H7 (cell line): ENCODE measurements around the gene B3GALT5. TPM values are rescaled to one million over a fixed set of nuclear protein-coding genes. Genes with fewer than 3 reads are reported as not detected.
"Not testable (repeated sequence)": the region's sequence is repeated elsewhere in the genome, so short reads cannot be mapped to it uniquely, and the experiment has no call there.

Experiments
- DNase-seq: peaks from one replicate; pipeline ENCODE4 v3.0.0; 2012
- H3K27me3 ChIP-seq: 2 replicates; pipeline ENCODE4 v1.6.0; 2011; ENCODE audit warnings: mild to moderate bottlenecking, low read length; ENCODE audit not compliant: control insufficient read depth, insufficient read depth
- H3K36me3 ChIP-seq: replicated peaks from 2 replicates; pipeline ENCODE4 v1.5.1; 2011; ENCODE audit warnings: low read length; ENCODE audit not compliant: control insufficient read depth, insufficient read depth
- H3K4me3 ChIP-seq: 2 replicates; pipeline ENCODE4 v1.5.1; 2011; ENCODE audit warnings: low read depth, mild to moderate bottlenecking, control low read depth, low read length, moderate library complexity; ENCODE audit not compliant: insufficient read depth
- total RNA-seq: library from RNA; depleted of rRNA; stranded (reverse); fragments of >200 nt; shearing (Covaris generic); gene quantifications from 2 replicates; pipeline ENCODE4 v1.2.3, GENCODE V29; 2014

B3GALT5 gene
- total RNA-seq, 1 experiment from 2014 or later, result 3.7 TPM

GRCh38 chr21:39674801-39675200 is 62.1 kb downstream of the B3GALT5 start:
- no peaks in the 10 kb centered on the region for H3K27me3 ChIP-seq
- H3K4me3 ChIP-seq, result no peak overlapping the region
- no peak for DNase-seq
- H3K36me3 ChIP-seq, result no peaks in the 10 kb centered on the region

DNA sequence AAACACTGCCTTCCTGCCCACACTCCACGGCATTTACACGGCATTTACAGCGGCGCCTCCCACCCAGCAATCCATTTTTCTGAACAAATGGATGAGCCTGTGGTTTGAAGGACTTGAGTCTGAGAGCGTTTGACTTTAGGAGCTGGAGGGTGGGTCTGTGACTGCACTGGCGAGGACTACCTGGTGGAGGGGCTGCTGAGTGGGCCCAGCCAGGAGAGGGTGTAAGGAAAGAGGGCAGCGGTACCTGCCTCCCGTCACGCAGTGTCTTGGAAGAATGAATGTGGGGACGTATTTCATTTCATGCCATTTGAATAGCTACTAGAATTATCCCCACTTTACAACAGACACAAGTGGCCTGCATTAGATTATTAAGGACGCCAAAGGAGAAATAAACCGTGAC is 62.9 kb downstream of the B3GALT5 start:
- Histone ChIP-seq H3K4me3 (no peak overlapping the region), H3K27me3 (no peaks in the 10 kb centered on the region), H3K36me3 (no peaks in the 10 kb centered on the region)
- peak; percentile 77 for DNase-seq

- Histone ChIP-seq H3K4me3 (no peak overlapping the region), H3K27me3 (no peaks in the 10 kb centered on the region), H3K36me3 (no peaks in the 10 kb centered on the region)
- DNase-seq, result peak; percentile 56
Observed at GRCh38 chr21:39675993-39676661, 63.4 kb downstream of the B3GALT5 start.

GRCh38 chr21:39680216-39680615 is 67.5 kb downstream of the B3GALT5 start:
- H3K27me3 ChIP-seq, result no peaks in the 10 kb centered on the region
- no peak for DNase-seq
- no peak overlapping the region for H3K4me3 ChIP-seq

GRCh38 chr21:39681257-39681656 is 68.5 kb downstream of the B3GALT5 start:
- no peaks in the 10 kb centered on the region for H3K27me3 ChIP-seq
- no peak for DNase-seq

More at GRCh38 chr21:39680216-39680615, 67.5 kb downstream of the B3GALT5 start:
- no peaks in the 10 kb centered on the region for H3K36me3 ChIP-seq

GRCh38 chr21:39681845-39682244 is 69.1 kb downstream of the B3GALT5 start:
- DNase-seq, result no peak
- Histone ChIP-seq H3K27me3 (no peaks in the 10 kb centered on the region), H3K36me3 (no peaks in the 10 kb centered on the region), H3K4me3 (no peak overlapping the region)

More at GRCh38 chr21:39681257-39681656, 68.5 kb downstream of the B3GALT5 start:
- Histone ChIP-seq H3K4me3 (no peak overlapping the region), H3K36me3 (no peaks in the 10 kb centered on the region)

DNA sequence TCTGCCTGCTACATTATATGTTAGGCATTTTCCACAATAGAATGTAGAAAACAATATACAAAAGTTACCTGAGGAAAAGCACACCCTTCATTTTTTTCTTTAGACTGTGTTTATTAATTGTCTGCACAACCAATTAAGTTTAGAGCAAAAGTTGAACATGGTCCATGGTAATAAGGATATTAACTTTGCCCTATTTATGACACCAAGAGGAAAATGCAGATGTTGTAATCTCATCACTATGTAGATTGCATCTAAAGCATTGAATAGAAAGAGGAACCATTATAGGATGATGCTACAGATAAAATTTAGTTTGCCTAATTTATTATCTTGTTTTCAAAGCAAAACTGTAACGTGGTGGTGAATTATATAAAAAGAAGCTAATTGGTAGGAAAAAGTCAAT is 72.5 kb downstream of the B3GALT5 start:
- H3K4me3 ChIP-seq, result no peak overlapping the region
- H3K27me3 ChIP-seq, result no peaks in the 10 kb centered on the region
- no peaks in the 10 kb centered on the region for H3K36me3 ChIP-seq
- no peak for DNase-seq

DNA sequence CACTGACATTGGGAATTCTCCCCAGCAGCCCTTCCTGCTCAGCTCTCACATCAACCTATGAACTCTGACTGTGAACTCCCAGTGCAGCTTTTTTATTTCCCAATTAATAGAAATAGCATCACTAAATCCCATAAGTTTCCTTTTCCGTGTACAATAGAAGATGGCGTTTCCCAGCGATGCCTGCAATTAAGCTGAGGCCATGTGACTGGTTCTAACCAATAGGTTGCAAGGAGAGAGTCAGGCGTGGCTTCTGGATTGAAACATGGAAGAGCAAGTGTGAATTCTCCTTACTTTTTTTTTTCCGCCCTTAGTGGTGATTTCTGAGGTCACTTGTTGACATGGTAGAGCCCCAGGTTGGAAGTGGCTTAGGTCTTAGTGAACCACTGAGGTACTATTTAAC is 73.3 kb downstream of the B3GALT5 start:
- no peaks in the 10 kb centered on the region for H3K27me3 ChIP-seq
- H3K4me3 ChIP-seq, result no peak overlapping the region
- no peak for DNase-seq
- no peaks in the 10 kb centered on the region for H3K36me3 ChIP-seq

DNA sequence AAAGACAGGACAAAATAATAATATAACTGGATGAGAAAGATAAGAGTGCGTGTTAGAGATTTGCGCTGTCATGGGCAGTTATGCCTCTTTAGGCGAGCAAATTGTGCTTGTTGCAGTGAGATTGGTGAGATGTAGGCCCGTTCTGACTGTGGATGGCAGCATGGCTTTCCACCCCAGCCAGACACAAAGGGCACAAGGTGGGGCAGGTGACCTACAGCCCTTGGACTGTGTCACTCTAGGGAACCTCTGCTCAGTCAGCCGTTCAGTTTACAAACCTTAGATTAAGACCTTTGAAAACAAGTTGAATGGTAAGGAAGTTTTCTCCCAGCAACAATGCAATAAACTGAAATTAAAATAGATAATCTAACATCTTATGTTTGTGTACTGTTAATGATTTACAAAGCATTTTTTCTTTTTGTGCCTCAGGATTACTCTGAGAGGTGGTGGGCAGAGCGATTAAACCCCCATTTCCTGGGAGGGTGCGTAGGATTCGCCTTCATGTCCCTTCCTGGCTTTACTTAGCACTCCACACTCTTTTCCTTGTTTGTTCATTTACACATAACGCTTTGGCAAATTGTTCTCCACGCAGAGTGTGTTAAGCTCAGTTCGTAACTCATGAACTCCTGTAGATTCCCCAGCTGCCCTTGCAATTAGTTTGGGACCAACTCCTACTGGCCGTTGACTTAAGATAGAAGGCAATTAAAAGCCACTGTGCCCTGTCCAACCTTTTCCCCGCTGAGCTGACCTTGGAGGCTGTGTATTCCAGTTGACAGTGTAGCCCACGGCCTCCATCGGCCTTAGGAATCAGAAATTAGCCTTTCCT is 74.1 kb downstream of the B3GALT5 start:
- no peak for DNase-seq
- Histone ChIP-seq H3K36me3 (no peaks in the 10 kb centered on the region), H3K27me3 (no peaks in the 10 kb centered on the region), H3K4me3 (no peak overlapping the region)

- DNase-seq, result no peak
- H3K36me3 ChIP-seq, result no peaks in the 10 kb centered on the region
- H3K27me3 ChIP-seq, result no peaks in the 10 kb centered on the region
- no peak overlapping the region for H3K4me3 ChIP-seq
Observed at GRCh38 chr21:39688010-39688409, 75.3 kb downstream of the B3GALT5 start.

DNA sequence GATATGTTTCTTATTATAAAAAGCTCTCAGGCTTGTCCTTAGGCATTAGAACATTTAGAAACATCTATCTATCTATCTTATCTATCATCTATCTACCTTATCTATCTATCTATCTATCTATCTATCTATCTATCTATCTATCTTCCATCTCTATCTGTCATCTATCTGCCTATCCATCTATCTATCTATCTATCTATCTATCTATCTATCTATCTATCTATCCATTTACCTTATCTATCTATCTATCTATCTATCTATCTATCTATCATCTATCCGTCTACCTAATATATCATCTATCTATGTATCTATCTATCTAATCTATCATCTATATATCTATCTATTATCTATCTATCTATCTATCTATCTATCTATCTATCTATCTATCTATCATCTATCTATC is 77.1 kb downstream of the B3GALT5 start:
- not testable (repeated sequence) for H3K27me3 ChIP-seq, H3K36me3 ChIP-seq, DNase-seq, H3K4me3 ChIP-seq

- Histone ChIP-seq H3K27me3 (no peaks in the 10 kb centered on the region), H3K4me3 (no peak overlapping the region), H3K36me3 (no peaks in the 10 kb centered on the region)
- no peak for DNase-seq
Observed at GRCh38 chr21:39690454-39690853, 77.7 kb downstream of the B3GALT5 start.

DNA sequence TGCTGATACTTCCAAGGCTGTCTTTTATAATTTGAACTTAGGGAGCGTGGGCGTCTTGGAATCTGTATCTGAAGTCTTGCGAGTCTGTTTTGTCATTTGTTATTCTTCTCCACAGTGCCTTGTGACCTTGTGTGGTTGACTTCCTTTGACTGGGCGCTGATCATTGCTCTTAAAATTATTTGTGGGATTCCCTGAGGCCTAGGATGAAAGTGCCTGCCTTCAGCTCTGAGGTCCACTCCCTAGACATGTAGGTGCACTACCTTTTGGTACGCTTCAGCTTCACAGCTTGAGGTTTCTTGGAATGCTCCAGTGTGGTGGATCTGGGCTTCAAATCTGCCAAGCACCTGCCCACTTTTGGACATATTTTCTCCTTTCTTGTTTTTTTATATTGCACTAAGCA is 82.0 kb downstream of the B3GALT5 start:
- Histone ChIP-seq H3K36me3 (no peaks in the 10 kb centered on the region), H3K27me3 (no peaks in the 10 kb centered on the region), H3K4me3 (no peak overlapping the region)
- no peak for DNase-seq

- no peak overlapping the region for H3K4me3 ChIP-seq
- H3K36me3 ChIP-seq, result no peaks in the 10 kb centered on the region
- no peaks in the 10 kb centered on the region for H3K27me3 ChIP-seq
- no peak for DNase-seq
Observed at GRCh38 chr21:39696196-39696595, 83.5 kb downstream of the B3GALT5 start.

DNA sequence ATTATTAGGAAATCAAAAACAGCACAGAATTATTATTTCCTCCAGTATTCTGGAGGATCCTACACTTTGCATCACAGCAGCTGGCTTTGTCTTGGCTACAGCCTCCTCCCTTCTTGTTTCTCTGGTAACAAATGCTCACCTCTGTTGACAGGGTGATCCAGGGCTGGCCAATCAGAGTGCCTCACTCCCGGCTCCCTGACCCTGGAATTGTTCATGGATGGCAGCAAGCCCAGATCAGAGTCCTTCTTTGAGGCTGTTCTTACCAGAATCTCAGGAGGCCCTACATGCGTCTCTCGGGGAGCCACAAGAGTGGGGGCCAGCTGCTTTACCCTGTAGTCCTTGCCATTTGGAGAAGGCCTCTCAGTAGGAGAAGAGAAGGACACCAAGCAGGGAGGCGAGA is 83.9 kb downstream of the B3GALT5 start:
- DNase-seq, result peak; percentile 42
- H3K36me3 ChIP-seq, result no peaks in the 10 kb centered on the region
- no peak overlapping the region for H3K4me3 ChIP-seq
- no peaks in the 10 kb centered on the region for H3K27me3 ChIP-seq
